PC-3 (cell line): ENCODE data around the gene TRIM62.

Source experiments
- CTCF ChIP-seq: fragments of 300-600 bp; sonication (generic); conservative IDR thresholded peaks from 2 replicates; pipeline ENCODE4 v1.5.1; 2017; ENCODE audit warnings: antibody characterized with exemption, low read depth, mild to moderate bottlenecking, low read length
- EZH2 ChIP-seq: fragments of 300-600 bp; sonication (generic); IDR thresholded peaks from one replicate; pipeline ENCODE4 v1.6.1; 2017; ENCODE audit warnings: antibody characterized with exemption, mild to moderate bottlenecking, low read length; ENCODE audit not compliant: unreplicated experiment
- EZH2phosphoT487 ChIP-seq: fragments of 300-600 bp; sonication (generic); IDR thresholded peaks from 2 replicates; pipeline ENCODE4 v1.6.1; 2018; ENCODE audit warnings: mild to moderate bottlenecking, antibody characterized with exemption, low read length, borderline replicate concordance

- TF ChIP-seq CTCF, result no peak
- no peak for TF ChIP-seq EZH2phosphoT487
- TF ChIP-seq EZH2, result no peak
These were observed 49.3 kb upstream of the TRIM62 start for GRCh38 chr1:33231166-33231565.
